ENCODE results near the gene ROR2. TPM values are rescaled to one million over a fixed set of nuclear protein-coding genes. Genes with fewer than 3 reads are reported as not detected.
"Not testable (repeated sequence)": the region's sequence is repeated elsewhere in the genome, so short reads cannot be mapped to it uniquely, and the experiment has no call there.

The ROR2 gene
- total and polyA plus RNA-seq, 10 donors, result 0.65 to 15.6 (median 6.0) TPM

GRCh38 chr9:91517801-91518200, 432.2 kb downstream of the ROR2 start:
- intact Hi-C loops (cut with DNase I; ENCODE audit: low total_unique reads), result no loop called here
- Histone ChIP-seq H3K4me3 (no peak overlapping the region), H3K36me3 (no peaks in the 10 kb centered on the region), H3K27ac (no peak overlapping the region), H3K4me1 (no peaks in the 10 kb centered on the region), H3K9me3 (peaks cover 0 to 10% (median 0%) of the 10 kb centered on the region in 8 donors), H3K27me3 (replicated peaks in 1 of 7) (peaks cover 0 to 3% (median 0%) of the 10 kb centered on the region in 7 donors)
- DNase-seq, result no peak
- TF ChIP-seq CTCF (IDR thresholded peaks at IDR 0.05 in 8 of 11, conservative IDR thresholded peaks at IDR 0.05 in 3 of 11) (no peak), POLR2AphosphoS5 (IDR thresholded peaks at IDR 0.05) (no peak), POLR2A (IDR thresholded peaks at IDR 0.05) (no peak)
- WGBS, 5 donors, result 51 to 61% (median 59%) methylated on average over 3 of the region's 3 CpGs

- H3K27me3 ChIP-seq (replicated peaks in 1 of 7); H3K4me3 ChIP-seq; H3K36me3 ChIP-seq; intact Hi-C loops (cut with DNase I; ENCODE audit: low total_unique reads); DNase-seq; H3K4me1 ChIP-seq; H3K27ac ChIP-seq: not testable (repeated sequence)
- WGBS, 5 donors, result 68 to 74% (median 71%) methylated on average over 4 of the region's 4 CpGs
- H3K9me3 ChIP-seq, result peaks cover 0 to 12% (median 3%) of the 10 kb centered on the region in 8 donors
Measured at GRCh38 chr9:91517332-91517731, 432.7 kb downstream of the ROR2 start.

- no peaks in the 10 kb centered on the region for H3K4me1 ChIP-seq
- TF ChIP-seq POLR2AphosphoS5 (IDR thresholded peaks at IDR 0.05), result no peak
- H3K9me3 ChIP-seq, result peaks cover 0 to 18% (median 8%) of the 10 kb centered on the region in 8 donors
Measured at GRCh38 chr9:91516777-91517176, 433.3 kb downstream of the ROR2 start.

GRCh38 chr9:91516081-91516480, 433.9 kb downstream of the ROR2 start:
- H3K9me3 ChIP-seq, result peaks cover 0 to 21% (median 9%) of the 10 kb centered on the region in 8 donors
- no peak for TF ChIP-seq POLR2A (IDR thresholded peaks at IDR 0.05)
- TF ChIP-seq CTCF (IDR thresholded peaks at IDR 0.05 in 8 of 11, conservative IDR thresholded peaks at IDR 0.05 in 3 of 11), result no peak
- no peak for TF ChIP-seq POLR2AphosphoS5 (IDR thresholded peaks at IDR 0.05)
- intact Hi-C loops (cut with DNase I; ENCODE audit: low total_unique reads), result no loop called here
- no peaks in the 10 kb centered on the region for H3K36me3 ChIP-seq
- H3K27me3 ChIP-seq (replicated peaks in 1 of 7), result peaks cover 0 to 10% (median 0%) of the 10 kb centered on the region in 7 donors
- no peaks in the 10 kb centered on the region for H3K4me1 ChIP-seq
- H3K27ac ChIP-seq, result no peak overlapping the region
- 80 to 96% (median 89%) methylated on average over 4 of the region's 4 CpGs for WGBS, 5 donors
- DNase-seq, result no peak
- H3K4me3 ChIP-seq, result no peak overlapping the region

More at GRCh38 chr9:91516777-91517176, 433.3 kb downstream of the ROR2 start:
- Histone ChIP-seq H3K36me3 (no peaks in the 10 kb centered on the region), H3K27me3 (replicated peaks in 1 of 7) (peaks cover 0 to 10% (median 0%) of the 10 kb centered on the region in 7 donors), H3K27ac (no peak overlapping the region), H3K4me3 (no peak overlapping the region)
- intact Hi-C loops (cut with DNase I; ENCODE audit: low total_unique reads), result no loop called here
- WGBS, 5 donors, result 69 to 82% (median 72%) methylated on average over 5 of the region's 5 CpGs
- DNase-seq, result no peak

- TF ChIP-seq POLR2AphosphoS5 (IDR thresholded peaks at IDR 0.05) (peak in 1 of 3 donors; percentile 37), POLR2A (IDR thresholded peaks at IDR 0.05) (no peak), CTCF (IDR thresholded peaks at IDR 0.05 in 8 of 11, conservative IDR thresholded peaks at IDR 0.05 in 3 of 11) (no peak)
- intact Hi-C loops (cut with DNase I; ENCODE audit: low total_unique reads), result no loop called here
- Histone ChIP-seq H3K36me3 (no peaks in the 10 kb centered on the region), H3K27ac (peak overlapping the region in 3 of 8 donors; percentile 7 to 36 (median 19)), H3K27me3 (replicated peaks in 1 of 7) (peaks cover 0 to 10% (median 0%) of the 10 kb centered on the region in 7 donors), H3K9me3 (peaks cover 0 to 14% (median 8%) of the 10 kb centered on the region in 8 donors), H3K4me1 (no peaks in the 10 kb centered on the region), H3K4me3 (no peak overlapping the region)
- no peak for DNase-seq
- WGBS, 5 donors, result 60 to 65% (median 65%) methylated on average over 12 of the region's 12 CpGs
Measured at GRCh38 chr9:91515074-91515687, 434.8 kb downstream of the ROR2 start.
